Activated CD4-positive, alpha-beta T cell treated with anti-CD3 and anti-CD28 coated beads for 48 hours (primary cell): ENCODE results near the gene FAU.

Experiments used
- DNase-seq: peaks from one replicate; pipeline ENCODE4 v3.0.0-alpha.2; 2020

The FAU gene

GRCh38 chr11:65071907-65072630 is 49.9 kb downstream of the FAU start:
- DNase-seq, result no peak
